Mesenchymal stem cell (in vitro differentiated cells and primary cell): ENCODE results near the gene NTS. TPM values are rescaled to one million over a fixed set of nuclear protein-coding genes. Genes with fewer than 3 reads are reported as not detected.

ENCODE experiments used
- DNase-seq: peaks from one replicate; pipeline ENCODE4 v3.0.0-alpha.2; 2013
- H2AFZ ChIP-seq: one replicate; pipeline ENCODE4 v1.6.1; 2013; ENCODE audit warnings: low read depth, mild to moderate bottlenecking, control low read depth, inconsistent platforms, low read length, moderate library complexity
- H2AK5ac ChIP-seq: 2 replicates; pipeline ENCODE4 v1.6.1; 2013; ENCODE audit warnings: low read length, moderate library complexity, mild to moderate bottlenecking, inconsistent platforms; ENCODE audit not compliant: severe bottlenecking
- H2BK120ac ChIP-seq: one replicate; pipeline ENCODE4 v1.6.1; 2013; ENCODE audit warnings: low read depth, mild to moderate bottlenecking, inconsistent platforms, low read length, moderate library complexity
- H2BK12ac ChIP-seq, 2 experiments: one replicate each; pipeline ENCODE4 v1.6.1; 2013; ENCODE audit warnings: inconsistent platforms in 2 of 2, low read length in 2 of 2, mild to moderate bottlenecking in 2 of 2, moderate library complexity in 2 of 2, control low read depth in 1 of 2
- H2BK15ac ChIP-seq: one replicate; pipeline ENCODE4 v1.6.1; 2013; ENCODE audit warnings: mild to moderate bottlenecking, low read depth, inconsistent platforms; ENCODE audit not compliant: poor library complexity, severe bottlenecking
- H2BK5ac ChIP-seq: 2 replicates; pipeline ENCODE4 v1.6.1; 2013; ENCODE audit warnings: low read depth, mild to moderate bottlenecking, low read length, control low read depth, inconsistent platforms; ENCODE audit not compliant: poor library complexity, severe bottlenecking
- H3K14ac ChIP-seq, 2 experiments: one replicate each; pipeline ENCODE4 v1.6.1; 2013; ENCODE audit warnings: inconsistent platforms in 2 of 2, low read length in 2 of 2, control low read depth in 1 of 2, mild to moderate bottlenecking in 1 of 2, moderate library complexity in 1 of 2
- H3K18ac ChIP-seq, 2 experiments: one replicate each; pipeline ENCODE4 v1.6.1; 2013; ENCODE audit warnings: inconsistent platforms in 2 of 2, low read length in 2 of 2, control low read depth in 1 of 2, low read depth in 1 of 2, mild to moderate bottlenecking in 1 of 2
- H3K23ac ChIP-seq, 2 experiments: one replicate each; pipeline ENCODE4 v1.6.1; 2013; ENCODE audit warnings: inconsistent platforms in 2 of 2, low read length in 2 of 2, mild to moderate bottlenecking in 2 of 2, moderate library complexity in 2 of 2, control low read depth in 1 of 2
- H3K27ac ChIP-seq: 2 replicates; pipeline ENCODE4 v1.5.1; 2013; ENCODE audit warnings: mild to moderate bottlenecking, moderate library complexity, low read length, control low read depth, inconsistent platforms; ENCODE audit not compliant: poor library complexity, severe bottlenecking
- H3K27me3 ChIP-seq, 2 experiments: 2 replicates each; pipeline versions ENCODE4 v1.6.1 to v1.7.0; 2013; ENCODE audit warnings: low read length in 2 of 2, mild to moderate bottlenecking in 2 of 2, moderate library complexity in 2 of 2, control low read depth in 1 of 2, inconsistent platforms in 1 of 2; ENCODE audit not compliant: control insufficient read depth in 1 of 2, insufficient read depth in 1 of 2
- H3K36me3 ChIP-seq, 2 experiments: 2 replicates each; pipeline versions ENCODE4 v1.6.1 to v1.7.0; 2013; ENCODE audit warnings: low read length in 2 of 2, control low read depth in 1 of 2, inconsistent platforms in 1 of 2, low read depth in 1 of 2, mild to moderate bottlenecking in 1 of 2; ENCODE audit not compliant: insufficient read depth in 2 of 2, control insufficient read depth in 1 of 2
- H3K4ac ChIP-seq, 2 experiments: one replicate each; pipeline ENCODE4 v1.6.1; 2013; ENCODE audit warnings: inconsistent platforms in 2 of 2, low read length in 2 of 2, mild to moderate bottlenecking in 2 of 2, moderate library complexity in 2 of 2, control low read depth in 1 of 2, low read depth in 1 of 2
- H3K4me1 ChIP-seq: 2 replicates; pipeline ENCODE4 v1.6.1; 2013; ENCODE audit warnings: low read depth, low read length, control low read depth; ENCODE audit not compliant: control insufficient read depth, insufficient read depth
- H3K4me2 ChIP-seq: 2 replicates; pipeline ENCODE4 v1.6.1; 2013; ENCODE audit warnings: low read length, mild to moderate bottlenecking, inconsistent platforms; ENCODE audit not compliant: poor library complexity, severe bottlenecking
- H3K4me3 ChIP-seq, 2 experiments: 2 replicates each; pipeline versions ENCODE4 v1.5.1 to v1.7.0; 2013; ENCODE audit warnings: low read length in 2 of 2, mild to moderate bottlenecking in 2 of 2, control low read depth in 1 of 2, low read depth in 1 of 2; ENCODE audit not compliant: insufficient read depth in 1 of 2
- H3K79me1 ChIP-seq: replicated peaks from 2 replicates; pipeline ENCODE4 v1.6.1; 2013; ENCODE audit warnings: mild to moderate bottlenecking, control low read depth, low read length, inconsistent platforms; ENCODE audit not compliant: poor library complexity, severe bottlenecking
- H3K9ac ChIP-seq: 2 replicates; pipeline ENCODE4 v1.7.0; 2013; ENCODE audit warnings: mild to moderate bottlenecking, low read length, moderate library complexity
- H3K9me3 ChIP-seq: 2 replicates; pipeline ENCODE4 v1.7.0; 2013; ENCODE audit warnings: mild to moderate bottlenecking, low read length; ENCODE audit not compliant: control insufficient read depth
- H4K8ac ChIP-seq: one replicate; pipeline ENCODE4 v1.6.1; 2013; ENCODE audit warnings: inconsistent platforms, mild to moderate bottlenecking, low read length, moderate library complexity
- H4K91ac ChIP-seq: one replicate; pipeline ENCODE4 v1.6.1; 2013; ENCODE audit warnings: mild to moderate bottlenecking, low read length, inconsistent platforms
- WGBS: methylation state at CpG from one replicate; pipeline ENCODE4 v1.1.7; 2013; ENCODE audit warnings: mixed read lengths; 5-methylcytosine and 5-hydroxymethylcytosine counted together
- polyA plus RNA-seq, 2 experiments: library from polyadenylated mRNA; stranded (reverse); fragments of 200-250 nt; gene quantifications; one replicate each; pipeline ENCODE4 v1.2.3, GENCODE V29; 2013

NTS gene
- not detected for polyA plus RNA-seq (2013, experiment 1 of 2)
- not detected for polyA plus RNA-seq (2013, experiment 2 of 2)

GRCh38 chr12:85874031-85874461 is at the start of gene NTS:
TSS of gene NTS (plus strand) at chr12:85874295. CDS start at chr12:85874404, 109 bp downstream.
- Histone ChIP-seq H3K4me3 (no peak within 1 kb of the TSS), H2BK120ac (no peak within 1 kb of the TSS), H3K79me1 (no peaks in the 10 kb centered on the region), H4K91ac (no peak within 1 kb of the TSS), H3K9ac (no peak within 1 kb of the TSS), H3K18ac (no peak within 1 kb of the TSS), H2BK5ac (peak within 1 kb of the TSS; percentile 12), H3K4ac (no peak within 1 kb of the TSS), H3K4me1 (peaks cover 2% of the 10 kb centered on the region), H3K23ac (no peak within 1 kb of the TSS), H2BK15ac (no peak within 1 kb of the TSS), H2AFZ (peak within 1 kb of the TSS; percentile 36), H4K8ac (peak within 1 kb of the TSS; percentile 37), H3K27ac (no peak within 1 kb of the TSS), H2BK12ac (no peak within 1 kb of the TSS), H3K36me3 (no peaks in the 10 kb centered on the region), H2AK5ac (no peak within 1 kb of the TSS), H3K9me3 (no peaks in the 10 kb centered on the region), H3K14ac (no peak within 1 kb of the TSS), H3K27me3 (no peaks in the 10 kb centered on the region), H3K4me2 (peak within 1 kb of the TSS; percentile 42)
- DNase-seq = peak; percentile 17
- 5% methylated on average over 3 of the region's 3 CpGs for WGBS

- H2BK12ac ChIP-seq = no peak overlapping the region
- no peak for DNase-seq
- H3K27ac ChIP-seq = peak overlapping the region; percentile 82
- H3K4me2 ChIP-seq = no peak overlapping the region
- H3K79me1 ChIP-seq = peaks cover 5% of the 10 kb centered on the region
- H3K36me3 ChIP-seq = no peaks in the 10 kb centered on the region
- H3K27me3 ChIP-seq = no peaks in the 10 kb centered on the region
- H4K91ac ChIP-seq = no peak overlapping the region
- no peak overlapping the region for H4K8ac ChIP-seq
- no peak overlapping the region for H2BK5ac ChIP-seq
- H2BK15ac ChIP-seq = no peak overlapping the region
- no peak overlapping the region for H3K9ac ChIP-seq
- H3K4me3 ChIP-seq = no peak overlapping the region
- H3K4me1 ChIP-seq = peaks cover 4% of the 10 kb centered on the region
- H3K9me3 ChIP-seq = no peaks in the 10 kb centered on the region
- no peak overlapping the region for H3K23ac ChIP-seq
- no peak overlapping the region for H2AK5ac ChIP-seq
- H2AFZ ChIP-seq = no peak overlapping the region
- no peak overlapping the region for H3K18ac ChIP-seq
- no peak overlapping the region for H3K14ac ChIP-seq
- H3K4ac ChIP-seq = no peak overlapping the region
- H2BK120ac ChIP-seq = no peak overlapping the region
Measured at GRCh38 chr12:85825746-85826145, 48.3 kb upstream of the NTS start.

DNA sequence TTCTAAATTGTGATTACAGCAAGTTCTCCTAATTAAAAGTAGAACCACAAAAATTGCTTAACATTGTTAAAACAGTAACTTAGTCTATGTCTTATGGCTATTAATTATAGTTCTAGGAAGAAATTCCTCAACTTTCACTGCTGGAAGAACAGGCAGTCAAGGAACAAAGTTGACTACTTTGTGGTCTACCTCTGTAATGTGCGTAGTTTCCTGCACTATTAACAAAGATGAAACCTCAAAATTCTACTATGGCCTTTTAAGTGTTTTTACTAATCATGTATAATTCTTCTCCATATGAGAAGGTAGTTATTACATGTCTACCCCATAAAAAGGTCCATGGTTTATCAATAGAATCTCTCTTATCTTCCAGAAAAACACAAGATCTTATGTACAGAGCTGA is 45.5 kb upstream of the NTS start:
- H2BK15ac ChIP-seq = no peak overlapping the region
- no peak overlapping the region for H2BK12ac ChIP-seq
- no peak overlapping the region for H4K91ac ChIP-seq
- peaks cover 2% of the 10 kb centered on the region for H3K4me1 ChIP-seq
- peaks cover 5% of the 10 kb centered on the region for H3K79me1 ChIP-seq
- no peak overlapping the region for H3K18ac ChIP-seq
- H3K4me3 ChIP-seq = no peak overlapping the region
- no peak for DNase-seq
- H2AK5ac ChIP-seq = no peak overlapping the region
- no peak overlapping the region for H3K4me2 ChIP-seq
- no peaks in the 10 kb centered on the region for H3K27me3 ChIP-seq
- no peak overlapping the region for H4K8ac ChIP-seq
- no peak overlapping the region for H2AFZ ChIP-seq
- H3K14ac ChIP-seq = no peak overlapping the region
- no peak overlapping the region for H3K4ac ChIP-seq
- no peak overlapping the region for H3K27ac ChIP-seq
- no peak overlapping the region for H3K9ac ChIP-seq
- H2BK120ac ChIP-seq = no peak overlapping the region
- WGBS = no CpG with 5 or more reads among the region's 1 CpG
- H3K9me3 ChIP-seq = no peaks in the 10 kb centered on the region
- no peak overlapping the region for H3K23ac ChIP-seq
- H2BK5ac ChIP-seq = no peak overlapping the region
- H3K36me3 ChIP-seq = no peaks in the 10 kb centered on the region

DNA sequence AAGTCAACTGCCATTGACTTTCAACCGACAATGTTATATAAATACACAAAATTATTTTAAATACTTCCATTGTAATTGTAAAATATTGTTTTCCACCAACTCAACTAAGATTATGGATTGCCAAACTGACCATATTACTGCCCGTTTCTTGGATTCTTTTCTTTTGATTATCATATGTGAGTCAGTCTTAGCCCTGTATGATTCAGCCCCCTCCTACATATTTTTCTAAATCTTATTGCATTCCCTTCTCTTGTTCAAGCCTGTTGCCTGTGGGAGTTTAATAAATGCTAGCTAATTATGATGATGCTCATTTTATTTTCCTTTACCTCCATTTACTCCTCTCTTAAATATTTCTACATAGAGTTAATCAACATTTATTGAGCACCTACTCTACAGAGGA is 44.7 kb upstream of the NTS start:
- no peak overlapping the region for H3K27ac ChIP-seq
- H2BK120ac ChIP-seq = no peak overlapping the region
- no peak overlapping the region for H3K4ac ChIP-seq
- H3K18ac ChIP-seq = no peak overlapping the region
- no peak overlapping the region for H2BK12ac ChIP-seq
- no peaks in the 10 kb centered on the region for H3K27me3 ChIP-seq
- no peak overlapping the region for H4K8ac ChIP-seq
- peaks cover 5% of the 10 kb centered on the region for H3K79me1 ChIP-seq
- H3K4me1 ChIP-seq = peaks cover 2% of the 10 kb centered on the region
- H3K14ac ChIP-seq = no peak overlapping the region
- H3K9ac ChIP-seq = no peak overlapping the region
- H2AK5ac ChIP-seq = no peak overlapping the region
- DNase-seq = no peak
- H2BK15ac ChIP-seq = no peak overlapping the region
- no peaks in the 10 kb centered on the region for H3K36me3 ChIP-seq
- WGBS = no CpG with 5 or more reads among the region's 2 CpGs
- H2BK5ac ChIP-seq = no peak overlapping the region
- H3K23ac ChIP-seq = no peak overlapping the region
- H4K91ac ChIP-seq = no peak overlapping the region
- H3K4me3 ChIP-seq = no peak overlapping the region
- H3K9me3 ChIP-seq = no peaks in the 10 kb centered on the region
- H2AFZ ChIP-seq = no peak overlapping the region
- no peak overlapping the region for H3K4me2 ChIP-seq
